Measurements from ENCODE around the gene RFX3.

The RFX3 gene

DNA sequence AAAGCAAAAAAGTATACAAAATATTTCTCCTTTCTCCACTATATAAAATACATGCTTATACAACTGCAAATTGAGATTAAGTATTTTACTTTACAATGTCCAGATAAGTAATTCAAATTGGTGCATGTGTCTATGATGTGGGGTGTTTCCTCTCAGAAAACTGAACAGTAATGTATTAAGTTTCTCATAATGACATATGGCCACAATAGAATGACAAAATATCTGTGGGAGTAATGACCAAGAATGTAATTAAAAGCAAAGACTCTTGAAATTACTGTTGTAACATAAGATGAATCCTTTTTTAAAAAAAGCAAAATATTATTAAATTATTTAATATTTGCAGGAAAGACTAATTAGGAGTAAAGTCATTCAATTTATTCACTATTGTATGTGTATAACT is 155.1 kb downstream of the RFX3 start:
- DNase-seq = no peak
- no peaks in the 10 kb centered on the region for H3K36me3 ChIP-seq
- H3K27me3 ChIP-seq = no peaks in the 10 kb centered on the region
- no peak overlapping the region for H3K27ac ChIP-seq
- intact Hi-C loops (cut with DNase I; ENCODE audit: low total_unique reads) = no loop called here
- TF ChIP-seq, protein P1, sequence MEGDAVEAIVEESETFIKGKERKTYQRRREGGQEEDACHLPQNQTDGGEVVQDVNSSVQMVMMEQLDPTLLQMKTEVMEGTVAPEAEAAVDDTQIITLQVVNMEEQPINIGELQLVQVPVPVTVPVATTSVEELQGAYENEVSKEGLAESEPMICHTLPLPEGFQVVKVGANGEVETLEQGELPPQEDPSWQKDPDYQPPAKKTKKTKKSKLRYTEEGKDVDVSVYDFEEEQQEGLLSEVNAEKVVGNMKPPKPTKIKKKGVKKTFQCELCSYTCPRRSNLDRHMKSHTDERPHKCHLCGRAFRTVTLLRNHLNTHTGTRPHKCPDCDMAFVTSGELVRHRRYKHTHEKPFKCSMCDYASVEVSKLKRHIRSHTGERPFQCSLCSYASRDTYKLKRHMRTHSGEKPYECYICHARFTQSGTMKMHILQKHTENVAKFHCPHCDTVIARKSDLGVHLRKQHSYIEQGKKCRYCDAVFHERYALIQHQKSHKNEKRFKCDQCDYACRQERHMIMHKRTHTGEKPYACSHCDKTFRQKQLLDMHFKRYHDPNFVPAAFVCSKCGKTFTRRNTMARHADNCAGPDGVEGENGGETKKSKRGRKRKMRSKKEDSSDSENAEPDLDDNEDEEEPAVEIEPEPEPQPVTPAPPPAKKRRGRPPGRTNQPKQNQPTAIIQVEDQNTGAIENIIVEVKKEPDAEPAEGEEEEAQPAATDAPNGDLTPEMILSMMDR (IDR thresholded peaks at IDR 0.05) = no peak
- no peaks in the 10 kb centered on the region for H3K4me1 ChIP-seq
- H3K9me3 ChIP-seq = no peaks in the 10 kb centered on the region
- no peak overlapping the region for H3K4me3 ChIP-seq

DNA sequence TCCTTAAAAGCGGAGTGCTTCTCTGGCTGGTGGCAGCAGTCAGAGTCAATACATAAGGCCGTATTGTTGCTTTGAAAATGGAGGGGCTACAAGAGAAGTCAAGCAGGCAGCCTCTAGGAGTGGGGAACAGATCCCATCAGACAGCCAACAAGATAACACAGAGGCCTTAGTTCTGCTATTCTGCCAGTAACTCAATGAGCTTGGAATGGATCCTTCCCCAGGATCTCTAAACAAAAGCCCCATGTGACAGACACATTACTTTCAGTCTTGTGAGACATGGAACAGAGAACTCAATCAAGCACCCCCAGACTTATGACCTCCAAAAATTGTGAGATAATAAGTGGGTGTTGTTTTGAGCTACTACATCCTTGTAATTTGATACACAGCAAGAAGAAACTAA is 158.6 kb downstream of the RFX3 start:
- Histone ChIP-seq H3K4me1 (no peaks in the 10 kb centered on the region), H3K27ac (no peak overlapping the region), H3K36me3 (no peaks in the 10 kb centered on the region), H3K4me3 (no peak overlapping the region), H3K9me3 (no peaks in the 10 kb centered on the region), H3K27me3 (no peaks in the 10 kb centered on the region)
- no peak for DNase-seq
- TF ChIP-seq, protein P1 (IDR thresholded peaks at IDR 0.05) = no peak
- intact Hi-C loops (cut with DNase I; ENCODE audit: low total_unique reads) = no loop called here

DNA sequence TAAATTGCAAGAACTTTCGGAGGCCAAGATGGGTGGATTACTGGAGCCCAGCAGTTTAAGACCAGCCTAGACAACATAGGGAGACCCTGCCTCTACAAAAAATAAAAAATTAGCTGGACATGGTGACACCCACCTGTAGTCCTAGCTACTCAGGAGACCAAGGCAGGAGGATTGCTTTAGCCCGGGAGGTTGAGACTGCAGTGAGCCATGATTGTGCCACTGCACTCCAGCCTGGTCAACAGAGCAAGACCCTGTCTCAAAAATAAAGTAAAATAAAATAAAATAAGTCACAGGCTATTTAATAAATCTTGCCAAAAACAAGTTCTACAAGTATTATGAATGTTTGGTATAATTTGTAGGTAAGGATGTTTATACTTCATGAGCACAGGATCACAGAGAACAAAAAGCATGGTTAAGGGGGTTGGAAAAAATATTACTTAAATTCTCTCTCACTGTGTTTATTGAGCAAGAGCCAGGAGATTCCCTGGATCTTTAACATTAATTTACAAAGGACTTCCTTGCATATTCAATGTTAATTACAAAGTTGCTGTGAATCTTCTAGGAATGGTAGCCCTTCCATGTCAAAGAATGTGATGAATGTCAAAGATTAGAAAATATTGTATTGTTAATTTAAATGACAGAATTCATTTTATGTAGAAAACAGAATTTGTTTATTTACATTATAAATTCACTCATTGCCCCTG is 164.0 kb downstream of the RFX3 start:
- Histone ChIP-seq H3K36me3 (no peaks in the 10 kb centered on the region), H3K4me1 (no peaks in the 10 kb centered on the region)
- TF ChIP-seq, protein P1 (IDR thresholded peaks at IDR 0.05) = no peak

DNA sequence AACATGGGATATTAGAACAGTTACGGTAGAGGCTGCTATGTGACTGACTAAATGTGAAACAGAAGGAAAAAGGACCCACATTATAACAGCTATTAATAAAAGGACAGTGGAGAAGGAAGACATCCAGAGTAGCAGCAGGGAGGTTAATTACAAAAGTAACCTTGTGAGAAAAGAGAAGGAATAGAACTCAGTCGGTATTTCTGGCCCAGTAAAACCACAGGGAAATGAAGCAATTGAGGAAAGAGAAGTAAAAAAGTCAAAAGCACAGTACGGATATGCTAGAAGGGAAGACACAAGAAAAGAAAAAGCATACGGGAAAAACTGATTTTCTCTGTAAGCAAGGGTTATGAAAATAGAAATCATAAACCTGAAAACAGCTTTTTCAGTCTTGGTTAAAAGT is 164.7 kb downstream of the RFX3 start:
- Histone ChIP-seq H3K27ac (no peak overlapping the region), H3K9me3 (no peaks in the 10 kb centered on the region), H3K36me3 (no peaks in the 10 kb centered on the region), H3K4me1 (no peaks in the 10 kb centered on the region), H3K4me3 (no peak overlapping the region), H3K27me3 (no peaks in the 10 kb centered on the region)
- TF ChIP-seq, protein P1 (IDR thresholded peaks at IDR 0.05) = no peak
- no peak for DNase-seq
- intact Hi-C loops (cut with DNase I; ENCODE audit: low total_unique reads) = no loop called here

More for the DNA sequence above, 164.0 kb downstream of the RFX3 start:
- no peak for DNase-seq
- H3K27me3 ChIP-seq = no peaks in the 10 kb centered on the region
- intact Hi-C loops (cut with DNase I; ENCODE audit: low total_unique reads) = no loop called here
- no peak overlapping the region for H3K4me3 ChIP-seq
- H3K9me3 ChIP-seq = no peaks in the 10 kb centered on the region
- no peak overlapping the region for H3K27ac ChIP-seq

DNA sequence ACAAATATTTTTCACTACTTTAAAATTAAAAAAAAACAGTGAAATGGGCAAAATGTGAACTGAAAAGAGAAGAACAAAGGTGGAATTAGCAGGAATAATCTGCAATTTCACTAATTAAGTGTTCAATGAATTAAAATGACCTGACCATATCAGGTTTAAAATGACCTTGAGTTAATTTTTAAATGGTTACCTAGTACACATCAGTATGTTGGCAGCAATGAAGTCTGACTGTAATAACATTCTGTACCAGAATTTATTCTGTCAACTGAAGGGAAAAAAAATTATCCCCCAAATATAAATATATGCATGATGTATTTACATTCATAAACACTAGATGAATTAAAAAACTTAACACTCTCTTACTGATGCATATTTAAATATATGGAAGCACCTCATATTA is 165.6 kb downstream of the RFX3 start:
- TF ChIP-seq, protein P1 (IDR thresholded peaks at IDR 0.05) = no peak
- no peaks in the 10 kb centered on the region for H3K36me3 ChIP-seq
- no peak overlapping the region for H3K27ac ChIP-seq
- no peaks in the 10 kb centered on the region for H3K27me3 ChIP-seq
- no peak for DNase-seq
- H3K9me3 ChIP-seq = no peaks in the 10 kb centered on the region
- intact Hi-C loops (cut with DNase I; ENCODE audit: low total_unique reads) = no loop called here
- no peak overlapping the region for H3K4me3 ChIP-seq
- H3K4me1 ChIP-seq = no peaks in the 10 kb centered on the region

DNA sequence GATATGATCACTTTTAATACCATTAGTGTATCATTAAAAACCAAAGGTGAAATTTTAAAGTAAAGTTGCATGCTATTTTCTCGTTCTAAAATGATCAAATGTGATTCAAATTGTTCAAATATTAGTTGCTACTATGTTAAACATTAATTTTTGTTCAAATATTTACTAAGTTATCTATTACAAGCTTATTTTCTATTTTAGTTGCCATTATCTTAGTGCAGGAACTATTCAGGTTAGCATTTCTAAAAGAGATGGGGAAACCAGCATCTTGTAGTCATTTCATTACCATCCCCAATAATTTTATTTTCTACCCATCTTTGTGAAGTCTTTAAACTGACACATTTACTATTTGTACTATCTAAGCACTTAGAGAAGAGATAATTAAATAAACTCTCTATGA is 166.0 kb downstream of the RFX3 start:
- Histone ChIP-seq H3K27me3 (no peaks in the 10 kb centered on the region), H3K36me3 (no peaks in the 10 kb centered on the region), H3K9me3 (no peaks in the 10 kb centered on the region), H3K27ac (no peak overlapping the region), H3K4me3 (no peak overlapping the region), H3K4me1 (no peaks in the 10 kb centered on the region)
- TF ChIP-seq, protein P1 (IDR thresholded peaks at IDR 0.05) = no peak
- DNase-seq = no peak
- intact Hi-C loops (cut with DNase I; ENCODE audit: low total_unique reads) = no loop called here
